ENCODE measurements around the gene CELA2A. TPM values are rescaled to one million over a fixed set of nuclear protein-coding genes. Genes with fewer than 3 reads are reported as not detected.
"Not testable (repeated sequence)": the region's sequence is repeated elsewhere in the genome, so short reads cannot be mapped to it uniquely, and the experiment has no call there.

The CELA2A gene
- polyA plus RNA-seq, 2 of the 4 experiments (the other 2 are of a cell fraction), result not detected

DNA sequence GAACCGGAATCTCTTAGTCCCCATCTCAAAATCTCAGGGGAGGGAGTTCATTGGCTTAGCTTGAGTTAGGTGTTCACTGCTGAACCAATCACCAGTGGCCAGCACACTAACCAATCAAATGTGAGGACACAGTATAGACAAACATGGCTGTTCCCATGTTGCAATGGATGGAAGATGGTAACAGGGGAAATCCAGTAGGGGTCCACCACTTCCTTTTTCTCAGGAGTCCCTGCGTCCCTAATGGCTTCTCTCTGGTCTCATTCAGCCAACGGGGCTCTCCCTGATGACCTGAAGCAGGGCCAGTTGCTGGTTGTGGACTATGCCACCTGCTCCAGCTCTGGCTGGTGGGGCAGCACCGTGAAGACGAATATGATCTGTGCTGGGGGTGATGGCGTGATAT, 29.1 kb downstream of the CELA2A start:
- 99% methylated on average over 6 of the region's 6 CpGs for WGBS (ENCODE audit: missing lambda C conversion rate)
- TF ChIP-seq POLR2AphosphoS2 (conservative IDR thresholded peaks at IDR 0.05; ENCODE audit: low read length) (no peak), CTCF (IDR thresholded peaks at IDR 0.05) (no peak), ZSCAN20 (CRISPR knock-in tag; IDR thresholded peaks at IDR 0.05) (no peak), HEYL (CRISPR knock-in tag; IDR thresholded peaks at IDR 0.05) (no peak), FOSB (CRISPR knock-in tag; IDR thresholded peaks at IDR 0.05) (no peak)
- TF ChIP-seq, protein P1, sequence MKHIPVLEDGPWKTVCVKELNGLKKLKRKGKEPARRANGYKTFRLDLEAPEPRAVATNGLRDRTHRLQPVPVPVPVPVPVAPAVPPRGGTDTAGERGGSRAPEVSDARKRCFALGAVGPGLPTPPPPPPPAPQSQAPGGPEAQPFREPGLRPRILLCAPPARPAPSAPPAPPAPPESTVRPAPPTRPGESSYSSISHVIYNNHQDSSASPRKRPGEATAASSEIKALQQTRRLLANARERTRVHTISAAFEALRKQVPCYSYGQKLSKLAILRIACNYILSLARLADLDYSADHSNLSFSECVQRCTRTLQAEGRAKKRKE (CRISPR knock-in tag; IDR thresholded peaks at IDR 0.05; ENCODE audit: low read depth), result no peak
- H3K4me2 ChIP-seq, result no peak overlapping the region
- H3K27ac ChIP-seq, result no peak overlapping the region
- H3K4me3 ChIP-seq, result no peak overlapping the region
- FAIRE-seq (no peak), ATAC-seq (no peak), DNase-seq (ENCODE audit: low read depth in 1 of 2, low spot score in 1 of 2) (no peak)
- H3K9me3 ChIP-seq, result no peaks in the 10 kb centered on the region
- ChIA-PET CTCF (no interaction called here), POLR2A (no interaction called here)
- no peaks in the 10 kb centered on the region for H3K4me1 ChIP-seq

DNA sequence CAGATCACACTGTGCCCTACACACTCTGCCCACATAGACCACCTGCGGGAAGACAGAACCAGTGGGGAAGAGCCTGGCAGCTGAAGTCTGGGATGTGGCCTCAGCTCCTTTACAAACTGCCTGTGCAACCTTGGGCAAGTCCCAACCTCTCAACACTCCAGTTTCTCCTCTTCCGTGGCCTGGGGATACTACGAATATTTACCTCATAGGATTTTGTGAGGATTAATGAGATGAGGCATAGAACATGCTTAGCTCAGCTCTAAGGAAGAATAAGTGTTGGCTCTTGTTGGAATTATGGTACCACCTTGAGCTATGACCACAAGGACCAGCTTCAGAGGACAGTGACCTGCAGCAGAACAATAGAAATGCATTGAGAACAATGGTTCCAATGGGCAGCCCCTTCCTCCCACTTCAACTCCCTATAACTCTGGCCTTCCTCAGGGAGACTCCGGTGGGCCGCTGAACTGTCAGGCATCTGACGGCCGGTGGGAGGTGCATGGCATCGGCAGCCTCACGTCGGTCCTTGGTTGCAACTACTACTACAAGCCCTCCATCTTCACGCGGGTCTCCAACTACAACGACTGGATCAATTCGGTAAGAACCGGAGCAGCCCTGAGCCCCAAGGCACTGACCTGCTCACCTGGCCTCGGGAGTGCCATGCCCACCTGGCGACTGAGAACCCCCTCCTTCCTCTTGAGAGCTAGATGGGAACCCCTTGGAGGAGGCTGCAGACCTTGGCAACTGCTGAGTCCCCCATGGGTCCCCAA, 30.5 kb downstream of the CELA2A start:
- POLR2A ChIA-PET; H3K4me2 ChIP-seq; H3K27ac ChIP-seq; FAIRE-seq; H3K9me3 ChIP-seq; DNase-seq (ENCODE audit: low read depth in 1 of 2, low spot score in 1 of 2); ATAC-seq; H3K4me1 ChIP-seq; H3K4me3 ChIP-seq: not testable (repeated sequence)
- 90% methylated on average over 15 of the region's 17 CpGs for WGBS (ENCODE audit: missing lambda C conversion rate)
- CTCF ChIA-PET, result interaction anchor here (1.5 kb wide), 1 partner anchor 15 kb away, joined by 8 read pairs; no protein-coding TSS in a partner anchor

GRCh38 chr1:15488371-15488770, 31.8 kb downstream of the CELA2A start:
- Histone ChIP-seq H3K4me3 (no peak overlapping the region), H3K9me3 (no peaks in the 10 kb centered on the region), H3K4me2 (no peak overlapping the region), H3K27ac (no peak overlapping the region), H3K4me1 (no peaks in the 10 kb centered on the region)
- no peak for DNase-seq (ENCODE audit: low read depth in 1 of 2, low spot score in 1 of 2)
- ATAC-seq, result no peak
- ChIA-PET POLR2A (no interaction called here), CTCF (no interaction called here)
- no peak for FAIRE-seq
- 83% methylated on average over 3 of the region's 3 CpGs for WGBS (ENCODE audit: missing lambda C conversion rate)
- TF ChIP-seq RCOR1 (IDR thresholded peaks at IDR 0.05; ENCODE audit: low read depth, low read length) (no peak), POLR2AphosphoS2 (conservative IDR thresholded peaks at IDR 0.05; ENCODE audit: low read length) (no peak), SREBF2 (IDR thresholded peaks at IDR 0.05) (no peak), CHD2 (IDR thresholded peaks at IDR 0.05; ENCODE audit: low read length, partially characterized antibody) (no peak), KDM5A (IDR thresholded peaks at IDR 0.05) (no peak), HDAC2 (IDR thresholded peaks at IDR 0.05) (no peak), RNF2 (IDR thresholded peaks at IDR 0.05; ENCODE audit: borderline replicate concordance, low read depth) (no peak), REST (IDR thresholded peaks at IDR 0.05) (no peak), CTCF (IDR thresholded peaks at IDR 0.05) (no peak), HMGXB4 (CRISPR knock-in tag; IDR thresholded peaks at IDR 0.05; ENCODE audit: borderline replicate concordance) (no peak), CHD4 (IDR thresholded peaks at IDR 0.05; ENCODE audit: borderline replicate concordance) (no peak), FOSL2 (IDR thresholded peaks at IDR 0.05) (no peak), FOSL2 (CRISPR knock-in tag; IDR thresholded peaks at IDR 0.05) (no peak), MAFK (IDR thresholded peaks at IDR 0.05; ENCODE audit: partially characterized antibody) (no peak), ZSCAN20 (CRISPR knock-in tag; IDR thresholded peaks at IDR 0.05) (no peak), ZFP36 (IDR thresholded peaks at IDR 0.05; ENCODE audit: borderline replicate concordance, partially characterized antibody) (no peak), MAZ (IDR thresholded peaks at IDR 0.05; ENCODE audit: borderline replicate concordance, low read depth, low read length) (no peak)
- TF ChIP-seq, protein P2, sequence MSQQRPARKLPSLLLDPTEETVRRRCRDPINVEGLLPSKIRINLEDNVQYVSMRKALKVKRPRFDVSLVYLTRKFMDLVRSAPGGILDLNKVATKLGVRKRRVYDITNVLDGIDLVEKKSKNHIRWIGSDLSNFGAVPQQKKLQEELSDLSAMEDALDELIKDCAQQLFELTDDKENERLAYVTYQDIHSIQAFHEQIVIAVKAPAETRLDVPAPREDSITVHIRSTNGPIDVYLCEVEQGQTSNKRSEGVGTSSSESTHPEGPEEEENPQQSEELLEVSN (IDR thresholded peaks at IDR 0.05; ENCODE audit: borderline replicate concordance, low read depth), result no peak

All from A549 (cell line).